SK-N-SH treated with all-trans-retinoic acid at 6 μM for 48 hours (cell line): ENCODE results near the gene URB2.

Source experiments
- CSRNP3 ChIP-seq: fragments of 250-450 bp; sonication (Bioruptor Pico); IDR thresholded peaks from 2 replicates; pipeline ENCODE4 v1.5.1; 2021; ENCODE audit warnings: mild to moderate bottlenecking, moderate library complexity
- ESRRG ChIP-seq: fragments of 250-450 bp; sonication (Bioruptor Pico); IDR thresholded peaks from 2 replicates; pipeline ENCODE4 v1.6.1; 2021; ENCODE audit warnings: mild to moderate bottlenecking
- PATZ1 ChIP-seq: fragments of 250-450 bp; sonication (Bioruptor Pico); IDR thresholded peaks from 2 replicates; pipeline ENCODE4 v1.8.0; 2020; ENCODE audit warnings: mild to moderate bottlenecking, moderate library complexity, borderline replicate concordance
- RARB ChIP-seq: fragments of 250-450 bp; sonication (Bioruptor Pico); IDR thresholded peaks from 2 replicates; pipeline ENCODE4 v1.8.0; 2021; ENCODE audit warnings: mild to moderate bottlenecking, moderate library complexity
- SNAI2 ChIP-seq: fragments of 250-450 bp; sonication (Bioruptor Pico); IDR thresholded peaks from 2 replicates; pipeline ENCODE4 v1.5.0; 2020; ENCODE audit warnings: mild to moderate bottlenecking, moderate library complexity
- TOX ChIP-seq: fragments of 250-450 bp; sonication (Bioruptor Pico); IDR thresholded peaks from 2 replicates; pipeline ENCODE4 v1.8.0; 2021; ENCODE audit warnings: mild to moderate bottlenecking, moderate library complexity, borderline replicate concordance
- ZFP3 ChIP-seq: fragments of 250-450 bp; sonication (Bioruptor Pico); IDR thresholded peaks from 2 replicates; pipeline ENCODE4 v1.5.0; 2020; ENCODE audit warnings: mild to moderate bottlenecking, moderate library complexity
- ZNF70 ChIP-seq: fragments of 450-650 bp; formaldehyde crosslinking; IDR thresholded peaks from 2 replicates; pipeline ENCODE4 v1.5.0; 2020; ENCODE audit warnings: mild to moderate bottlenecking, moderate library complexity

GRCh38 chr1:229594227-229595008 lies 31.6 kb upstream of the URB2 start:
- TF ChIP-seq PATZ1 (CRISPR knock-in tag) (no peak), CSRNP3 (no peak), ZFP3 (CRISPR knock-in tag) (no peak), ESRRG (CRISPR knock-in tag) (no peak), SNAI2 (CRISPR knock-in tag) (no peak), RARB (CRISPR knock-in tag) (no peak), ZNF70 (CRISPR knock-in tag) (no peak), TOX (CRISPR knock-in tag) (no peak)
